Tibial nerve (tissue), 4 donors: ENCODE data around the gene ATP8A2.

Experiments
- CTCF ChIP-seq, 5 experiments: fragments of 200-600 bp in 3 of 5; fragments of 450-650 bp in 2 of 5; sonication (generic) in 3 of 5; IDR thresholded peaks; one replicate each; pipeline ENCODE4 v1.5.1; 2016 to 2019; ENCODE audit warnings: antibody characterized with exemption in 5 of 5, mild to moderate bottlenecking in 3 of 5, moderate library complexity in 2 of 5
- EP300 ChIP-seq, 2 donors: sonication (generic); formaldehyde crosslinking; IDR thresholded peaks; one replicate each; pipeline ENCODE4 v1.6.1; 2017; ENCODE audit warnings: antibody characterized with exemption in 2 of 2, mild to moderate bottlenecking in 1 of 2
- POLR2A ChIP-seq, 2 donors: fragments of 450-650 bp; IDR thresholded peaks; one replicate each; pipeline ENCODE4 v1.6.1; 2017; ENCODE audit warnings: antibody characterized with exemption in 2 of 2, mild to moderate bottlenecking in 2 of 2, moderate library complexity in 2 of 2

- TF ChIP-seq POLR2A (IDR thresholded peaks at IDR 0.05) (no peak), EP300 (IDR thresholded peaks at IDR 0.05) (no peak), CTCF (IDR thresholded peaks at IDR 0.05) (no peak)
Measured at GRCh38 chr13:25973085-25973484, 601.3 kb downstream of the ATP8A2 start.
